GM18517 (cell line): ENCODE results near the gene EOGT.
A peak's percentile ranks its signal among the peaks of the same experiment; 100 is the strongest.

ENCODE experiments used
- ATAC-seq: cut with Tn5 transposase; IDR thresholded peaks from one replicate; pipeline ENCODE4 v1.9.1; 2021; ENCODE audit warnings: mild to moderate bottlenecking, moderate library complexity; ENCODE audit not compliant: unreplicated experiment

Gene EOGT

GRCh38 chr3:69013253-69014021 is at the start of gene EOGT:
TSS of gene EOGT (minus strand) at chr3:69013684. CDS start at chr3:69009846, 3,838 bp downstream.
- ATAC-seq = peak; percentile 70

GRCh38 chr3:69059688-69060087 is 46.2 kb upstream of the EOGT start:
- no peak for ATAC-seq

DNA sequence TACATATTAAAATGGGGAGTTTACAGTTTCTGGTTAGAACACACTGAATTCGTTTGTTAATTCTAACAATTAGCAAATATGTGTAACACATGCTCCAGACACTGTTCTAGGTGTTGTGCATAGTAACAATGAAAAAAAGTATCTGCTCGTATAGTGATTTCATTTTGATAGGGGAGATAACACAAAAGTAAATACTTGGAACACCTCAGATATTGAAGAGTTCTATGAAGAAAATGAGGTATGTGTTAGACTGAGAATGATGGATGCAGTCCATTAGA is 45.4 kb upstream of the EOGT start:
- ATAC-seq = no peak

DNA sequence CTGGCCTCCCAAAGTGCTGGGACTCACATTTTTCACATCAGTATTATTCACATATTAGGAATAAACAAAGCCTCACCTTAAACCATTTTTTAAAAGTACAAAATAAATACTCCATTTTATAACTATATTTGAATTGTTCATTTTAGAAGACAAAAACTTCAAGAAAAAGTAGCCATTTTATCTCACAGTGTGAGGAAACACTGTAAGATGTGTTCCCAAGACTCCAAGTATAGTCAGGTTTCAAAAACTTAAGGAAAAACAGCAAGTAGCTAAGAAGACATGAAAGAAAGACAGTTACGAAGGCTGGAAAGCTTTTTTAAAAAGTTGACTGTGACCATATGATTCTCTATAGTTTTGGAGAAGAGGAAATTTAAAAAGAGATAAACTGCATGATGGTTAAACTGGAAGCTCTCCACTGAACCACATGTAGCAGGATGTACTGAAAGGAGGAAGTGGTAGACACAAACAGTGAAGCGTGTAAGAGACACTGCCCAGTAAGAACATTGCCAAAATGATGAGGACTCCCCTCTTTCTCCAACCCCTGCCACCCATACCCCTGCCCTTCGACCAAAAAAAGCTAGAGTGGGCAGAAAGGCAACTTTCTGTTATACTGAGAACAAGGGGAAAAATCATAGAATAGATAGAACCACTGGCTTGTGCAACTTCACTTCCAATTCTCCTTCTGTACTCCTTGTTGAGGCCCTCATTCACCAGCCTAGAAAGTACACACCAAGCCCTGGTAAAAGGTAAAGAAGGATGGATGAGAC is 44.9 kb upstream of the EOGT start:
- peak; percentile 90 for ATAC-seq

DNA sequence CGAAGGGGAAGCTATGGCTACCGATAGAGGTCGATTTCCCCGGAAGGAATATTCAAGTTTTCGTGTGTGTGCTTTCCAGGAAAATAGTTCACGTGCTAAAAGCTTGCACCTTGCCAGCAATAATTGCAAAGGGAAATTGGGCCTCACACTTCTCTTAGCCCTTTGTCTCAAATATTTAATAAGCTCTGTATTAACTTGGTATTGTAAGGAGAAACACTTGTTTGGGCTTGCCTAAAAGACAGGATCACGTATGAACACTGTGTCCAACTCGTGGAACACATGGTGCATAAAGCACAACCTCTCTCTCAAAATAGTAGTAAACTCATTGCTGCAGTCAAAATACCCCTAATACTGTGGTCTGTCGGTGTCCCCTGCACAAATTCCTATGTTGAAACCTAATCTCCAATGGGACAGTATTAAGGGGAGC is 39.0 kb upstream of the EOGT start:
- peak; percentile 6 for ATAC-seq

- peak; percentile 98 for ATAC-seq
Observed at GRCh38 chr3:69051756-69052471, 38.4 kb upstream of the EOGT start, which contains the start of gene TMF1. TSS of gene TMF1 (minus strand) at chr3:69052333. CDS start at chr3:69052086, 247 bp downstream.

DNA sequence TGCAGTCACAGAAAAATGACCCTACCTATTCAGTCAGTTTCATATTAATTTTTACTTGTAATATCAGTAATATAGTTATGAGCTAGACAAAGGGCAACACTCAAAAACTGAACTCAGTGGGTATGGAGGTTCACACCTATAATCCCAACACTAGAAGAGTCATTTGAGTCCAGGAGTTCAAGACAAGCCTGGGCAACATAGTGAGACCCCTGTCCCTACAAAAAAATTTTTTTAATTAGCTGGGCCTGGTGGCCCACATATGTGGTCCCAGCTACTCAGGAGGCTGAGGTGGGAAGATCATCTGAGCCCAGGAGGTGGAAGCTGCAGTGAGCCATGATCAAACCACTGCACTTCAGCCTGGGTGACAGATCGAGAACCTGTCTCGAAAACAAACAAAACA is 35.5 kb upstream of the EOGT start:
- no peak for ATAC-seq

- ATAC-seq = no peak
Observed at GRCh38 chr3:69044608-69045007, 31.1 kb upstream of the EOGT start.

GRCh38 chr3:69033470-69033869 is 20.0 kb upstream of the EOGT start:
- ATAC-seq = no peak

DNA sequence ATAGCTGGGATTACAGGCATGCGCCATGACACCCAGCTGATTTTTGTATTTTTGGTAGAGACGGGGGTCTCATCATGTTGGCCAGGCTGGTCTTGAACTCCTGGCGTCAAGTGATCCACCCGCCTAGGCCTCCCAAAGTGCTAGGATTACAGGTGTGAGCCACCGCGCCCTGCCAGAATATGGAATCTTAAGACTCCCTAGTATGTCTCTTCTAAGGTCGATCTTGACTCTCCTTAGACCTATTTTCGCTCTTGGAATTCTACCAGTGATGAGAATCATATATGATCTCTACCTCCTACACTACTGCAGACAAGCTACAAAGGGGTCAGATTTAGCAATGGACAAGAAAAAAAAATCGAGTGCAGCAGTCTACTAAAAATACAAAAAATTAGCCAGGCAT is 19.3 kb upstream of the EOGT start:
- ATAC-seq = no peak

- no peak for ATAC-seq
Observed at GRCh38 chr3:69032142-69032541, 18.7 kb upstream of the EOGT start.

- ATAC-seq = no peak
Observed at GRCh38 chr3:69031635-69032034, 18.2 kb upstream of the EOGT start.

- no peak for ATAC-seq
Observed at GRCh38 chr3:69020857-69021256, 7.4 kb upstream of the EOGT start.

GRCh38 chr3:69020424-69020823 is 6.9 kb upstream of the EOGT start:
- ATAC-seq = no peak

GRCh38 chr3:69016901-69017300 is 3.4 kb upstream of the EOGT start:
- no peak for ATAC-seq

DNA sequence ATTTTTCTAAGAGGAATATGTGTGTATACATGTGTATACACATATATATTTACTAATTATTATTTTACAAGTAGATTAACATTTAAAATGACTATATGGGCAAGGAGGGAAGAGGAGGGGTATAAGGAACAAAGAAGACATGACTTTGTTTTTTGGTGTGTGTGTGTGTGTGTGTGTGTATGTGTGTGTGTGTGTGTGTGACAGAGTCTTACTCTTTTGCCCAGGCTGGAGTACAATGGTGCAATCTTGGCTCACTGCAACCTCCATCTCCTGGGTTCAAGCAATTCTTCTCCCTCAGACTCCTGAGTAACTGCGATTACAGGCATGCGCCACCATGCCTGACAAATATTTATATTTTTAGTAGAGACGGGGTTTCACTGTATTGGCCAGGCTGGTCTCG is 2.6 kb upstream of the EOGT start:
- ATAC-seq = no peak

DNA sequence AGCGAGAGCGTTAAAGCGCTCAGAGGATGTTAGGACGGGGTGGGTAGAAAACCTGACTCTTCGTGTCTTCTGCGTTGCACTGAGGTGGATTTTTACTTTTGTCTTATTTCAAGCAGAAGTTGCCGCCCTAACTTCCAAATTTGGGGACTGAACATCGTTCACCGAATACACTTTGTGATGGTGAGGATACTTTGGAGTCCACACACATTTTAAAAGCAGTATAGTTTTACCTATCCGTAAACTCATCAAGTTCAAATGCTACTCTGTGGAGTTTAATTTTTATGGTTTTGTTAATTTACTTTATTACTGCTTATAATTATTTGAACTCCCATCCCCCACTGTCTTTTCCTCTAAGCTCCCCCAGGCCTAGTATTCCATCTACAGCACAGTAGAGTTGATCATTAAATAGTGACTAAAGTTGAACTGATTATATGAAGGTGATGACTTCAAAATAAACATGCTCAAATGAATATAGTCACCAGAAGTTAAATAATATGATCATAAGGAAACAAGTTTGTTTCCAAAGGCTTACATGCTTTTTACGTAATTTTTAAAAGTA is 617 bp upstream of the EOGT start:
- ATAC-seq = no peak

DNA sequence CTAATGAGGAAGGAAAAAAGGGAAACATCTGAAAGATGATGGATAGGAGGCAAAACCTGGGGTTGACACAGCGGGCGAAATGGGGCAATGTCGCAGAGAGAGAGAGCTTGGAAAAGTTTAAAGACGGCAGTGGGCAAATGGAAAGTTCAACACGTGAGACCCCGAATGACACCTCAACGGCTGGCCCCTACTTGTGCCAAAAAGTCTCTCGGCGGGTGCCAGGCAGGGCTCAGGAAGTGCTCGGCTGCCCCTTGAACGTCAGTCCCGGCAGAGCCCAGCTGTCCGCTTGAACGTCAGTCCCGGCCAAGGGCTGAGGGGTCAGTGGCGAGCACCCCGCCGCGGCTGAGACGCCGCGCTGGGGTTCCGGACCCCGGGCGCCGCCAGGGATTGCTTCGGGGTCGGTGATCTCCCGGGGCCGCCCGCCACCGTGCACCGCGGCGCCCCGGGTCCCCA is 658 bp downstream of the EOGT start:
- ATAC-seq = peak; percentile 41

DNA sequence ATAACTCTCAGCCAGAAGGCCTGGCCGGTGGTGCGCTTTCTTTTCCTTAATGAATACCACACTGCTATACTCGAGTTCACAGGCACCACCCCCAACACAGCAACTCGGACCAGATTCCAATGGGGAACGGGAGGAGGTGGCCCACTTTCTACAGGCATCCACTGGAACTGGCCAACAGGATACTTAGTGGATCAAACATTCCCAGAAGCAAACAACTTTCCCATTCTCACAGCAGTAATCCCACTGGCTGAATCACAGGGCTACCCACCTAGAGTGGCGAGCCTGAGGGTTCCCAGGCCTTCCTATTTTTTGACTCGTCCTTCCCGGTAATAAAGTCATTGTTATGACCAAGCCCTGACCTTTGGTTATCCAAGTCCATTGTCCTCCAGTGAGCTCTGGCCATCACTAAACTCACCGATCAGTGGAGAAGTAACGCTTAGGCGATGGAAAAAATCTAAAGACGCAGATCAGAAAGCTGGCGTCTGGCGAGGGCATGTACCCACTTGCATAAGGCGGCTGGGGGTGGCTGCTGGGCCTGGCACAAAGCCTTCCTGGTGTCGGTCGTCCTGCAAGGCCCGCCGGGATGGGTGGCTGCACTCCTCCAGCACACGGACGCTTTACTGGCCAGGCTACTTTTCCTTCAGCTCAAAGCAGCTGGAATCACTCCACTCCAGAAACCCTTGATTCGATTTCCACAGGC is 1.2 kb downstream of the EOGT start:
- no peak for ATAC-seq

GRCh38 chr3:69011096-69011730 is 2.3 kb downstream of the EOGT start:
- no peak for ATAC-seq
